ENCODE data around the gene BICC1.

BICC1 gene

DNA sequence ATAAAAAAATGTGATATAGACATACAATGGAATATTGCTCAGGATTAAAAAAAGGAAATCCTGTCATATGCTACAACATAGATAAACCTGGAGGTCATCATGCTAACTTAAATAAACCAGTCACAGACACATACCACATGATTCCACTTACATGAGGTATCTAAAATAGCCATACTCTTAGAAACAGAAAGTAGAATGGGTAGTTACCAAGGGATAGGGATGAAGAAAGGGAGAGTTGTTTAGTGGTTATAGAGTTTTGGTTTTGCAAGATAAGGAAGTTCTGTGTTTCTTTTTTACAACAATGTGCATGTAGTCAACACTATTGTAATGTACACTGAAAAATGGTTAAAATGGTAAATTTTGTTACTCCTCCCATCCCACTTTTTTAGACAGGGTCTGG is 30.5 kb downstream of the BICC1 start:
- DNase-seq (ENCODE audit: low read depth in 1 of 2, low spot score in 1 of 2): no peak
- Histone ChIP-seq H3K27ac (replicated peaks) (no peak overlapping the region), H3K4me3 (replicated peaks; ENCODE audit: insufficient read depth, low read length) (no peak overlapping the region), H3K27me3 (ENCODE audit: insufficient read depth, poor library complexity, severe bottlenecking) (no peaks in the 10 kb centered on the region)
- no peak for TF ChIP-seq POLR2AphosphoS5 (IDR thresholded peaks at IDR 0.05; ENCODE audit: low read depth)
- TF ChIP-seq, protein P1, sequence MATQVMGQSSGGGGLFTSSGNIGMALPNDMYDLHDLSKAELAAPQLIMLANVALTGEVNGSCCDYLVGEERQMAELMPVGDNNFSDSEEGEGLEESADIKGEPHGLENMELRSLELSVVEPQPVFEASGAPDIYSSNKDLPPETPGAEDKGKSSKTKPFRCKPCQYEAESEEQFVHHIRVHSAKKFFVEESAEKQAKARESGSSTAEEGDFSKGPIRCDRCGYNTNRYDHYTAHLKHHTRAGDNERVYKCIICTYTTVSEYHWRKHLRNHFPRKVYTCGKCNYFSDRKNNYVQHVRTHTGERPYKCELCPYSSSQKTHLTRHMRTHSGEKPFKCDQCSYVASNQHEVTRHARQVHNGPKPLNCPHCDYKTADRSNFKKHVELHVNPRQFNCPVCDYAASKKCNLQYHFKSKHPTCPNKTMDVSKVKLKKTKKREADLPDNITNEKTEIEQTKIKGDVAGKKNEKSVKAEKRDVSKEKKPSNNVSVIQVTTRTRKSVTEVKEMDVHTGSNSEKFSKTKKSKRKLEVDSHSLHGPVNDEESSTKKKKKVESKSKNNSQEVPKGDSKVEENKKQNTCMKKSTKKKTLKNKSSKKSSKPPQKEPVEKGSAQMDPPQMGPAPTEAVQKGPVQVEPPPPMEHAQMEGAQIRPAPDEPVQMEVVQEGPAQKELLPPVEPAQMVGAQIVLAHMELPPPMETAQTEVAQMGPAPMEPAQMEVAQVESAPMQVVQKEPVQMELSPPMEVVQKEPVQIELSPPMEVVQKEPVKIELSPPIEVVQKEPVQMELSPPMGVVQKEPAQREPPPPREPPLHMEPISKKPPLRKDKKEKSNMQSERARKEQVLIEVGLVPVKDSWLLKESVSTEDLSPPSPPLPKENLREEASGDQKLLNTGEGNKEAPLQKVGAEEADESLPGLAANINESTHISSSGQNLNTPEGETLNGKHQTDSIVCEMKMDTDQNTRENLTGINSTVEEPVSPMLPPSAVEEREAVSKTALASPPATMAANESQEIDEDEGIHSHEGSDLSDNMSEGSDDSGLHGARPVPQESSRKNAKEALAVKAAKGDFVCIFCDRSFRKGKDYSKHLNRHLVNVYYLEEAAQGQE (IDR thresholded peaks at IDR 0.05; ENCODE audit: insufficient replicate concordance, low read depth): no peak
- TF ChIP-seq, protein P2, sequence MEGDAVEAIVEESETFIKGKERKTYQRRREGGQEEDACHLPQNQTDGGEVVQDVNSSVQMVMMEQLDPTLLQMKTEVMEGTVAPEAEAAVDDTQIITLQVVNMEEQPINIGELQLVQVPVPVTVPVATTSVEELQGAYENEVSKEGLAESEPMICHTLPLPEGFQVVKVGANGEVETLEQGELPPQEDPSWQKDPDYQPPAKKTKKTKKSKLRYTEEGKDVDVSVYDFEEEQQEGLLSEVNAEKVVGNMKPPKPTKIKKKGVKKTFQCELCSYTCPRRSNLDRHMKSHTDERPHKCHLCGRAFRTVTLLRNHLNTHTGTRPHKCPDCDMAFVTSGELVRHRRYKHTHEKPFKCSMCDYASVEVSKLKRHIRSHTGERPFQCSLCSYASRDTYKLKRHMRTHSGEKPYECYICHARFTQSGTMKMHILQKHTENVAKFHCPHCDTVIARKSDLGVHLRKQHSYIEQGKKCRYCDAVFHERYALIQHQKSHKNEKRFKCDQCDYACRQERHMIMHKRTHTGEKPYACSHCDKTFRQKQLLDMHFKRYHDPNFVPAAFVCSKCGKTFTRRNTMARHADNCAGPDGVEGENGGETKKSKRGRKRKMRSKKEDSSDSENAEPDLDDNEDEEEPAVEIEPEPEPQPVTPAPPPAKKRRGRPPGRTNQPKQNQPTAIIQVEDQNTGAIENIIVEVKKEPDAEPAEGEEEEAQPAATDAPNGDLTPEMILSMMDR (IDR thresholded peaks at IDR 0.05; ENCODE audit: insufficient read depth, low read length): no peak
- no peak for TF ChIP-seq SPI1 (IDR thresholded peaks at IDR 0.05; ENCODE audit: borderline replicate concordance, low read depth)
- TF ChIP-seq GABPA (IDR thresholded peaks at IDR 0.05; ENCODE audit: low read depth): no peak

DNA sequence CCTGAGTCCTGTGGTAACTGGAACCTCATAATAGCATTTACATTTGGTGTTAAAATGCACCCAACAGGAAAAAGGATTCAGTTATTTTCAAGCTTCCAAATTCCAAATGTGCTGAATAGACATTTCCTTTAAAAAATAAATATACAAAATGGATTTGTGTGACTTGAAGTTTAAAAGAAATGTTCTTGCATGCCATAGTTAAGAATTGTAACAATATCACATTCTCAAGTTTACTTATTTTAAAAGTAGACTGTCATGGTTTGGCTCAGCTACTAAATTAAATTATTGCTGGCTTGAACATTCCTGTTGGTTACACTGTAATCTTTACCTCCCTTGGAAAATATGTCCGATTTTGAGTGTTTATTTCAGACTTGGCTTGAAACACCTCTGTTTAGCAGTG is 31.5 kb downstream of the BICC1 start:
- TF ChIP-seq, protein P1 (IDR thresholded peaks at IDR 0.05; ENCODE audit: insufficient replicate concordance, low read depth): no peak
- no peak for TF ChIP-seq SPI1 (IDR thresholded peaks at IDR 0.05; ENCODE audit: borderline replicate concordance, low read depth)
- no peak for TF ChIP-seq GABPA (IDR thresholded peaks at IDR 0.05; ENCODE audit: low read depth)
- TF ChIP-seq, protein P2 (IDR thresholded peaks at IDR 0.05; ENCODE audit: insufficient read depth, low read length): no peak
- TF ChIP-seq POLR2AphosphoS5 (IDR thresholded peaks at IDR 0.05; ENCODE audit: low read depth): no peak
- H3K27me3 ChIP-seq (ENCODE audit: insufficient read depth, poor library complexity, severe bottlenecking): no peaks in the 10 kb centered on the region
- no peak overlapping the region for H3K4me3 ChIP-seq (replicated peaks; ENCODE audit: insufficient read depth, low read length)
- no peak overlapping the region for H3K27ac ChIP-seq (replicated peaks)
- no peak for DNase-seq (ENCODE audit: low read depth in 1 of 2, low spot score in 1 of 2)

DNA sequence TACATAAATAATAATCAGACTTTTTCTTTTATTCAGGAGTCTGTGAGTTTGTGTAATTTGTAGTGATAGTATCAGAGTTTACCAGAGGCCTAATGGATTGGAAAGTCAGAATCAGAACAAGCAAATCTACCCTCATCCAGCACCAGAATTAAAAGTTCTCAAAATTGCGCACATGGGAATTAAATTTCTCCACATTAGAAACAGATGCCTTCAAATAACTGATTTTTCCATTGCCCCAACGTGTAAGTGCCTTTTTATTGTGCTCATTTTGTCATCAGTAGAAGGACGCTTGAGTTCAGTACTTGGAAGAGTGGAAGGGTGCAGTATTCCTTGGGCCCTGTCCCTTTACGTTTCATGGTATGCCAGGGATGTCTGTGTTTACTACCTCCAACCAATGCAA is 32.8 kb downstream of the BICC1 start:
- TF ChIP-seq, protein P1 (IDR thresholded peaks at IDR 0.05; ENCODE audit: insufficient replicate concordance, low read depth): no peak
- TF ChIP-seq GABPA (IDR thresholded peaks at IDR 0.05; ENCODE audit: low read depth): no peak
- no peak for TF ChIP-seq SPI1 (IDR thresholded peaks at IDR 0.05; ENCODE audit: borderline replicate concordance, low read depth)
- no peak for TF ChIP-seq POLR2AphosphoS5 (IDR thresholded peaks at IDR 0.05; ENCODE audit: low read depth)
- TF ChIP-seq, protein P2 (IDR thresholded peaks at IDR 0.05; ENCODE audit: insufficient read depth, low read length): no peak
- DNase-seq (ENCODE audit: low read depth in 1 of 2, low spot score in 1 of 2): no peak
- no peak overlapping the region for H3K27ac ChIP-seq (replicated peaks)
- no peak overlapping the region for H3K4me3 ChIP-seq (replicated peaks; ENCODE audit: insufficient read depth, low read length)
- no peaks in the 10 kb centered on the region for H3K27me3 ChIP-seq (ENCODE audit: insufficient read depth, poor library complexity, severe bottlenecking)

All from HL-60 (cell line).